ENCODE measurements around the gene WNT7B. TPM values are rescaled to one million over a fixed set of nuclear protein-coding genes. Genes with fewer than 3 reads are reported as not detected.

Gene WNT7B
- total RNA-seq, 1 donor from 2014 or later: not detected

DNA sequence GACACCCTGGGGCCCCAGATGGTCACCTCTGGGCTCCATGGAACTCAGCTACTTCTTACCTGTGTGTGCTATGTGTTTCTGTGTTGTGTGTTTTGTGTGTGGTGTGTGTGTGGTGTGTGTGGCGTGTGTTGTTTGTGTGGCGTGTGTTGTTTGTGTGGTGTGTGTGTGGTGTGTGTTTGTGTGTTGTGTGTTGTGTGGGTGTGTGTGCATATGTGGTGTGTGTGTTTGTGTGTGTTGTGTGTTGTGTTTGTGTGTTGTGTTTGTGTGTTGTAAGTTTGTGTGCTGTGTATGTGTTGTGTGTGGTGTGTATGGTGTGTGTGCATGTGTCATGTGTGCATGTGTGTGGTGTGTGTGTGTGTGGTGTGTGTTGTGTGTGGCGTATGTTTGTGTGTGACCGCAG lies 3.8 kb upstream of the WNT7B start:
- H3K27ac Mint-ChIP-seq: no peak overlapping the region

GRCh38 chr22:45980268-45980570 lies 3.3 kb upstream of the WNT7B start:
- Mint-ChIP-seq H3K9me3 (no peaks in the 10 kb centered on the region), H3K36me3 (ENCODE audit: low read depth) (no peaks in the 10 kb centered on the region), H3K4me3 (ENCODE audit: low read depth) (no peak overlapping the region), H3K27me3 (ENCODE audit: low read depth) (peaks cover 12% of the 10 kb centered on the region), H3K4me1 (ENCODE audit: low read depth) (no peaks in the 10 kb centered on the region), H3K27ac (no peak overlapping the region)
- intact Hi-C loops (cut with micrococcal nuclease): no loop called here
- no peak for DNase-seq (ENCODE audit: low spot score)

More for the DNA sequence above, 3.8 kb upstream of the WNT7B start:
- H3K36me3 Mint-ChIP-seq (ENCODE audit: low read depth): no peaks in the 10 kb centered on the region
- peaks cover 10% of the 10 kb centered on the region for H3K27me3 Mint-ChIP-seq (ENCODE audit: low read depth)
- no peak for DNase-seq (ENCODE audit: low spot score)
- no peak overlapping the region for H3K4me3 Mint-ChIP-seq (ENCODE audit: low read depth)
- intact Hi-C loops (cut with micrococcal nuclease): no loop called here
- H3K4me1 Mint-ChIP-seq (ENCODE audit: low read depth): no peaks in the 10 kb centered on the region
- H3K9me3 Mint-ChIP-seq: no peaks in the 10 kb centered on the region

- no peak for DNase-seq (ENCODE audit: low spot score)
- H3K4me1 Mint-ChIP-seq (ENCODE audit: low read depth): no peaks in the 10 kb centered on the region
- no peak overlapping the region for H3K27ac Mint-ChIP-seq
- peaks cover 30% of the 10 kb centered on the region for H3K27me3 Mint-ChIP-seq (ENCODE audit: low read depth)
- H3K36me3 Mint-ChIP-seq (ENCODE audit: low read depth): no peaks in the 10 kb centered on the region
- intact Hi-C loops (cut with micrococcal nuclease): no loop called here
- no peak overlapping the region for H3K4me3 Mint-ChIP-seq (ENCODE audit: low read depth)
- H3K9me3 Mint-ChIP-seq: no peaks in the 10 kb centered on the region
These were observed 1.3 kb upstream of the WNT7B start for GRCh38 chr22:45978275-45978713.

DNA sequence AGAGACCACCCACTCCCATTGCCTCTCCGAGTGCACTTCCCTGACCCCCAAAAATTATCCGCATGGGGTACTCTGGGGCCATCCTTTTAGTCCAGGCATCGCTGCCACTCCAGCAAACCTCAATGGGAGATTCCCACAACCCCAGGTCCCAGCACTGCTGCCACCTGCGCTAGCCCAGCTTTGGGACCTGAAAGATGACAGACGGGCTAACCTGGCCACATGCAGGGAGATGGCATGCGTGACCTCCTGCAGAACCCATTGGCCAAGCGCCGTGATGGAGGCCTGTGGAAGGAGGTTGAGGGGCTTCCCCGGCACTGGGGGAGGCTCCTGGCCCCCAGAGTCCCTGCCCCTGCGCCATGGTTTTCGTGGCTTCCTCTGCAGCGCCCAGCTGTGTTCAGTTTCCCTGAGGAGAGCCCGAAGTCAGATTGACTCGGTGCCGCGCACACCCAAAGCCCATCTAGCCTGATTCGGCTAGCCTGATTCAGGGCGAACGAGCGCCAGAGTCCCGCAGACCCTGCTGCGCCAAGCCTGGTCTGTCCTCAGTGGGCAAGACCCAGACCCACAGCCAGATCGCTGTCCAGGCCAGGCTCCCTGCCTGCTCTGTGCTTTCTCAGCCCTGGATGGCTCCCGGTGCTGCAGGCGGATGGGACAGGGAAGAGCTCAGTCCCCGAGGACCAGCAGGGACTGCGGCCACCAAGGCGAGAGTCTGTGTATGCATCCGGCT lies 751 bp upstream of the WNT7B start:
- peaks cover 36% of the 10 kb centered on the region for H3K27me3 Mint-ChIP-seq (ENCODE audit: low read depth)
- DNase-seq (ENCODE audit: low spot score): no peak

DNA sequence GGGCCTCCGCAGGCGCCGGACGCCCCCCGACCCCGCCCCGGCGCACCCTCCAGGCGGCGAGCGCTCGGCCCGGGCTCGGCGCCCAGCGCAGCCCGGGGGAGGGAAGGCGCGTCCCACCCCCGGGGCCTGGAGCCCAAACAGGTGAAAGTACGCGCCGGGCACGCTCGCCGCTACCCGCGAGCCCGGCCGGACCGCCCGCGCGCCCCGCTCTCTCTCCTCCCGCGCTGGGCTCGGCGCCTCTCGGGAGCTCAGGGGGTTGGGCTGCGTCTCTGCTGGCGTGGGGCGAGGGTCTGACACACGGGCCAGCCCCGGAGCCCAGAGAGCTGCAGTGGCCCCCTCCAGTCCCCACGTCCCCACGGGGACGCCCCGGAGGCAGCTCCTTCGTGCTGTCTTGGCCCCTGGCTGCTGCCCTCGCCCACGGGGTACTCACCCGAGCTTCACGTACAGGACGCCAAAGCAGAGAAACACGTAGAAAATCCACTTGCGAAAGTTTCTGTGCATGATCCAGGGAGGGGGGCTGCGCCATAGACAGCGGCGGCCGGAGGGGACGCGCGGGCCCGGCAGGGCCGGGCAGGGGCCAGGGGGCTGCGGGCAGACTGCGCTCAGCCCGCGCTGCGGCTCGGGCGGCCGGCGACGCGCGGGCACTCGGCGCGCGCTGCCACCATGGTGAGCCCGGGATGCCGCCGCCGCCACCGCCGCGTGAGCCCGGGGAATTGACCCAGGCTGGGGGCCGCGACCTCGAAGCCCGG lies 534 bp downstream of the WNT7B start:
- intact Hi-C loops (cut with micrococcal nuclease): loop anchor here (1.0 kb wide), 1 partner anchor 331 kb away; no protein-coding TSS in a partner anchor
- Mint-ChIP-seq H3K4me1 (ENCODE audit: low read depth) (no peaks in the 10 kb centered on the region), H3K4me3 (ENCODE audit: low read depth) (no peak overlapping the region), H3K27me3 (ENCODE audit: low read depth) (peaks cover 36% of the 10 kb centered on the region), H3K27ac (no peak overlapping the region), H3K36me3 (ENCODE audit: low read depth) (no peaks in the 10 kb centered on the region), H3K9me3 (no peaks in the 10 kb centered on the region)
- DNase-seq (ENCODE audit: low spot score): no peak

More for the DNA sequence above, 751 bp upstream of the WNT7B start:
- Mint-ChIP-seq H3K4me1 (ENCODE audit: low read depth) (no peaks in the 10 kb centered on the region), H3K9me3 (no peaks in the 10 kb centered on the region), H3K27ac (no peak overlapping the region), H3K4me3 (ENCODE audit: low read depth) (no peak overlapping the region), H3K36me3 (ENCODE audit: low read depth) (no peaks in the 10 kb centered on the region)
- intact Hi-C loops (cut with micrococcal nuclease): loop anchor here (1.0 kb wide), 1 partner anchor 332 kb away; no protein-coding TSS in a partner anchor

DNA sequence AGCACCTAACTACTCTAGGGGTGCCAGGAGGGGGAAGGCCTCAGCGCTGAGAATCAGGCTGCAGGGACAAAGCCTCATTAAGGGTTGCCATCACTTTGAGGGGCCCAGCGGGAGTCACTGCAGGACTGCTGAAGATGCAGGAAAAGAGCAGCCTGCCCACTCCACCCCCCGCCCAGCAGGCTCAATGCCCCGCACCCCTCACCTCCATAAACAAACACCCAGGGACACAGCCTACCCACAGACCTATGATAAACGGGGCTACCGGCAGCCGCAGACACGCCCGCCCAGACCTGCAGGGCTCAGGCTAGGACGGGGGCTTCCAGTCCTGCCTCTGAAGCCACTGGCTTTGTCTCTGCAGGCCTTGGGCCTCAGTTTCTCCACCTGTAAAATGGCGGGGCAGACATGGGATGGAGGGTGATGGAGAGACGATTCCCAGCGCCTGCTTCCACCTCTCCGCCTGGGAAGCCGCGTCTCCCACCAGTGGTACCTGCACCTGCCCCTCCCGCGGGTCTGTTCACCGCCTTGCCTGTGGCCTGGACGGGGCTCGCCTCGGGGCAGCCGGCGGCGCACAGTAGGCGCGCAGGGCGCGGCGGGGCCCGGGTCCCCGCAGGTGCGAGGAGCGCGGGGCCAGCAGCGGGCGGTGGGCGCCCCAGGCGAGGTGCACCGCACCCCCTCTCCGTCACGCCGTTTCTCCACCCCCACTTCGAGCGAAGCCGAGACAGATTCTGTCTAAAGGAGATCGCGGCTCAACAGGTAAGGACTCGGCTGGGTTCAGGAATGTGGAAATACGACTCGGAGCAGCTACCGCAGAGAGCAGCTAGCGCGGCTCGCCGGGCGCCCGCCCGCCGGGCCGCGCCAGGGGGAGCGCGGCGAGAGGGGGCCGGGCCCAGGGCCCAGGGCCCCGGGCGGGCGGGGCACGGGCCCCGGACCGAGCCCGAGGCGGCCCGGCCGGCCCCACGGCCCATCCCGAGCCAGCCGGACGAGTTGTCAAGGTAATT lies 1.5 kb downstream of the WNT7B start:
- intact Hi-C loops (cut with micrococcal nuclease): no loop called here
- DNase-seq (ENCODE audit: low spot score): no peak
- Mint-ChIP-seq H3K9me3 (no peaks in the 10 kb centered on the region), H3K27me3 (ENCODE audit: low read depth) (peaks cover 43% of the 10 kb centered on the region), H3K27ac (no peak overlapping the region), H3K4me1 (ENCODE audit: low read depth) (peaks cover 1% of the 10 kb centered on the region), H3K4me3 (ENCODE audit: low read depth) (no peak overlapping the region), H3K36me3 (ENCODE audit: low read depth) (no peaks in the 10 kb centered on the region)

DNA sequence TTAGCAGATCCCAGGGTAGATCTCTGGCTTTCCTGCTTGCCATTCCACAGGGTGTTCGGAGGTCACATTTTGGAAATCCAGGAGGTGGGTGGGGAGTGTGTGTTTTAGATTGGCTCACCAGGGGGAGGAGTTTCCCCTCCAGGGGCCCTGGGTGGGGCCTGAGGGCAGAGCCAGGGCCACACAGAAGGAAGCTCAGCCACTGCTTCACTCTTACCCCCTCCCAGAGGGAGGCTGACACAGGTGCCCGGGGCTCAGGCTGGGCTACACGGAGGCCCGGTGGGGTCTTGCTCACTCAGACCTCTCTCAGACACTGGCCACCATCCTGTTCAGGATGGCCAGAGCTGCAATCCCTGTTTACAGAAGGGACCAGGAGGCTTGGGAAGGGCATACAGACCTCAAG lies 2.5 kb downstream of the WNT7B start:
- H3K27me3 Mint-ChIP-seq (ENCODE audit: low read depth): peaks cover 49% of the 10 kb centered on the region
- intact Hi-C loops (cut with micrococcal nuclease): no loop called here
- H3K4me3 Mint-ChIP-seq (ENCODE audit: low read depth): no peak overlapping the region
- no peak for DNase-seq (ENCODE audit: low spot score)
- peaks cover 1% of the 10 kb centered on the region for H3K4me1 Mint-ChIP-seq (ENCODE audit: low read depth)
- H3K27ac Mint-ChIP-seq: no peak overlapping the region
- H3K9me3 Mint-ChIP-seq: no peaks in the 10 kb centered on the region
- no peaks in the 10 kb centered on the region for H3K36me3 Mint-ChIP-seq (ENCODE audit: low read depth)

- H3K4me3 Mint-ChIP-seq (ENCODE audit: low read depth): no peak overlapping the region
- no peak for DNase-seq (ENCODE audit: low spot score)
- H3K27ac Mint-ChIP-seq: no peak overlapping the region
- H3K9me3 Mint-ChIP-seq: no peaks in the 10 kb centered on the region
- H3K36me3 Mint-ChIP-seq (ENCODE audit: low read depth): no peaks in the 10 kb centered on the region
- H3K27me3 Mint-ChIP-seq (ENCODE audit: low read depth): peaks cover 54% of the 10 kb centered on the region
- H3K4me1 Mint-ChIP-seq (ENCODE audit: low read depth): peaks cover 1% of the 10 kb centered on the region
- intact Hi-C loops (cut with micrococcal nuclease): no loop called here
These were observed 4.1 kb downstream of the WNT7B start for GRCh38 chr22:45972889-45973253.

DNA sequence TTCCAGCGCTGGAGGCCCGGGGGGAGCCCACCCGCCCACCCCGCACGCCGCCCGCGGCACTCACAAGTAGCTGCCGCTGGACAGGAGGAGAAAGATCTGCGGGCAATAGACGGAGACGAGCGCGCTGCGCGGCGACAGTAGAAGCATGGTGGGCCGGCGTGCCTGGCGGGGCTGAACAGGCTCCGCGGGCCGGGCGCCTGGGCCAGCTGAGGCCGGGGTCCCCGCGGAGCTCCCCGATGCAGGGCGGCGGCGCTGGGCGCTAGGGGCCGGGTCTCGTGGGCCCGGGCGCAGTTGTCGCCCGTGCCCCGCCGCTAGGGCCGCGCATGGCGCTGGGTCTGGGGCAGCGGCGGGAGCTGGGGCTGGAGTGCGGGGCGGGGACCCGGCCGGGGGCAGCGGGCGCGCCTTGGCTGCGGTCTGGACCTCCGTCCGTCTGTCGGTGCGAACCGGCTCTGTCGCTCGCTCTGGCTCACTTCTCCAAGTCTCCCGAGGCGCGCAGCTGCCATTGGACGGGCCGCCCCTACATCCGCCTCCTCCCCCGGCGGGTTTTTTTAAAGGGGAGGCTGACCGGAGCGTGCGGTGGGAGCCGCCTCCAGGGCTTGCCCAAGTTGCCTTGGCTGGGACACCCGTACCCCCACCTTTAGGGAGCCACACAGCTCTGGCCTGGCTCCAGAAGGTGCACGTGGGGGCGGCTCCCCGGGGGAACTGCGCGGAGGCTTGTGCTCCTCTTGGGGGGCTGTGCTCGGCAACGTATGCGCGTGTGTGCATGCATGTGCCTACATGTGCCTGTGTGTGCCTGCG lies 4.7 kb downstream of the WNT7B start:
- H3K27me3 Mint-ChIP-seq (ENCODE audit: low read depth): peaks cover 49% of the 10 kb centered on the region
- no peak for DNase-seq (ENCODE audit: low spot score)

DNA sequence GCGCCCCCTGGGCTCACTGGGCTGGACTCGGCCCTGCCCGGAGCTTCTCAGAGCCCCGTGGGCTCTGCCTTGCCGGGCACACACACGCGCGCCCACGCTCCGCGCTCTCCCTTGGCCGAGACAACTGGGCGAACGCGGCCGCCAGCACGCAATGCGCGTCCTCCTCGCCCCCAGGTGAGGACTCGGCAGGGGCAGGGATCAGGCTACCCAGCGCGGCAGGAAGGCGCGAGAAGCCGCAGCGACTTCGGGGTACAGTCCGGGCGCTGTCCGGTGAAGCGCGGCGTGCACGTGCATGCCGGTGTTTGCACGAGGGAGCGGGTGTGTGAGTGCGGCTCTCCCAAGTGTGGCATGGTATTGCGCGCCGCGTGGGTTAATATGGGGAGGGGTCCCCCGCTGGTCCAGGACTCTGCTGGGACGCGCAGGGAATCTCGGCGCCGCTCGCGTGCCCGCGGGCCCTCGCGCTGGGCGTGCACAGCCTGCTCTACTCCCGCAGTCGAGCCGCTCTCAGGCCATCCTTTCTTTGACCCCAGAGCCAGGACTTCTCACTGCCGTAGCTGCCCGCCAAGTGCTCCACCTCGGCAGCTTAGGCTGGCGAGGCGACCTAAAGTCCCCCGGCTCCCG lies 5.4 kb downstream of the WNT7B start:
- no peaks in the 10 kb centered on the region for H3K9me3 Mint-ChIP-seq
- peaks cover 1% of the 10 kb centered on the region for H3K4me1 Mint-ChIP-seq (ENCODE audit: low read depth)
- intact Hi-C loops (cut with micrococcal nuclease): no loop called here
- DNase-seq (ENCODE audit: low spot score): no peak
- peaks cover 49% of the 10 kb centered on the region for H3K27me3 Mint-ChIP-seq (ENCODE audit: low read depth)
- H3K27ac Mint-ChIP-seq: no peak overlapping the region
- H3K4me3 Mint-ChIP-seq (ENCODE audit: low read depth): no peak overlapping the region
- H3K36me3 Mint-ChIP-seq (ENCODE audit: low read depth): no peaks in the 10 kb centered on the region

More for the DNA sequence above, 4.7 kb downstream of the WNT7B start:
- H3K36me3 Mint-ChIP-seq (ENCODE audit: low read depth): no peaks in the 10 kb centered on the region
- H3K27ac Mint-ChIP-seq: no peak overlapping the region
- peaks cover 1% of the 10 kb centered on the region for H3K4me1 Mint-ChIP-seq (ENCODE audit: low read depth)
- H3K4me3 Mint-ChIP-seq (ENCODE audit: low read depth): no peak overlapping the region
- intact Hi-C loops (cut with micrococcal nuclease): no loop called here
- no peaks in the 10 kb centered on the region for H3K9me3 Mint-ChIP-seq

- DNase-seq (ENCODE audit: low spot score): no peak
- peaks cover 50% of the 10 kb centered on the region for H3K27me3 Mint-ChIP-seq (ENCODE audit: low read depth)
- peaks cover 1% of the 10 kb centered on the region for H3K4me1 Mint-ChIP-seq (ENCODE audit: low read depth)
- no peak overlapping the region for H3K4me3 Mint-ChIP-seq (ENCODE audit: low read depth)
- no peaks in the 10 kb centered on the region for H3K36me3 Mint-ChIP-seq (ENCODE audit: low read depth)
- intact Hi-C loops (cut with micrococcal nuclease): no loop called here
- H3K27ac Mint-ChIP-seq: no peak overlapping the region
- H3K9me3 Mint-ChIP-seq: no peaks in the 10 kb centered on the region
These were observed 6.1 kb downstream of the WNT7B start for GRCh38 chr22:45970705-45971407.
